Hepatocyte (in vitro differentiated cells): ENCODE measurements around the gene ERAS.

Experiments
- EZH2phosphoT487 ChIP-seq: fragments of 200-600 bp; sonication (generic); IDR thresholded peaks from one replicate; pipeline ENCODE4 v1.6.1; 2018; ENCODE audit warnings: antibody characterized with exemption, mild to moderate bottlenecking, low read depth, moderate library complexity; ENCODE audit not compliant: unreplicated experiment, severe bottlenecking
- TF ChIP-seq, protein P1 (sequence below): fragments of 200-600 bp; sonication (generic); IDR thresholded peaks from 2 replicates; pipeline ENCODE4 v1.5.1; 2016; ENCODE audit warnings: antibody characterized with exemption, mild to moderate bottlenecking; ENCODE audit not compliant: poor library complexity

DNA sequence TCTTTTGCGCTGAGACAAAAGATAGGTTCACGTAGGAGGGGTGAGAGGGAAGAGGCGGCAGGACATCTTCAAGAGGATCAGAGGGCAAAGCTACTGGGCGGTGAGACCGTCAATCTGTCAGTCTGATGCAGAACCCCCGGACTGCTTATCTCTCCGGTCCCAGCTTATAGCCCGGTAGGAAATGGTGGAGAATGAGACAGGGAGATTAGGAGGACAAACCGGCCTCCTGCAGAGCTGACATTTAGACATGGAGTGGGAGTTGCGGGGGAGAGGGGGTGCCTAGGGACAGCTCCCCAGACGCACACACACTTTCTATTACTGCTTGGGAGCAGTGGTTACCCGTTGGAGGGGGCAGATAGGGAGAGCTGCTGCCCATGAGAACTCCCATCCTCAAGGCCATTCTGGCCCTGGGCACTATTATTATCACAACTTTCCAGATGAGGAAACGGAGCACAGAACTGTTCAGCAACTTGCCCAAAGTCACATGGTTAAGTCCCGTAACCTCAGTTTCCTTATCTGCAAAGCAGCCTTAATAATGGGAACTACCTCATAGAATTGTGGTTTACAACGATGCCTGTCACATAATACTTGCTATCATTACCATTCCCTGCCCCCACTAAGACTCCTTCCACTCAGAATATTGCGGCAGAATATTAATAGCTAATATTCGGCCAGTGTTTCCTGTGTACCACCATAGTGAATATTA, 25.6 kb upstream of the ERAS start:
- TF ChIP-seq, protein P1, sequence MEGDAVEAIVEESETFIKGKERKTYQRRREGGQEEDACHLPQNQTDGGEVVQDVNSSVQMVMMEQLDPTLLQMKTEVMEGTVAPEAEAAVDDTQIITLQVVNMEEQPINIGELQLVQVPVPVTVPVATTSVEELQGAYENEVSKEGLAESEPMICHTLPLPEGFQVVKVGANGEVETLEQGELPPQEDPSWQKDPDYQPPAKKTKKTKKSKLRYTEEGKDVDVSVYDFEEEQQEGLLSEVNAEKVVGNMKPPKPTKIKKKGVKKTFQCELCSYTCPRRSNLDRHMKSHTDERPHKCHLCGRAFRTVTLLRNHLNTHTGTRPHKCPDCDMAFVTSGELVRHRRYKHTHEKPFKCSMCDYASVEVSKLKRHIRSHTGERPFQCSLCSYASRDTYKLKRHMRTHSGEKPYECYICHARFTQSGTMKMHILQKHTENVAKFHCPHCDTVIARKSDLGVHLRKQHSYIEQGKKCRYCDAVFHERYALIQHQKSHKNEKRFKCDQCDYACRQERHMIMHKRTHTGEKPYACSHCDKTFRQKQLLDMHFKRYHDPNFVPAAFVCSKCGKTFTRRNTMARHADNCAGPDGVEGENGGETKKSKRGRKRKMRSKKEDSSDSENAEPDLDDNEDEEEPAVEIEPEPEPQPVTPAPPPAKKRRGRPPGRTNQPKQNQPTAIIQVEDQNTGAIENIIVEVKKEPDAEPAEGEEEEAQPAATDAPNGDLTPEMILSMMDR, result no peak
- no peak for TF ChIP-seq EZH2phosphoT487
